ENCODE results near the gene FKBP8. TPM values are rescaled to one million over a fixed set of nuclear protein-coding genes. Genes with fewer than 3 reads are reported as not detected.
"Not testable (repeated sequence)": the region's sequence is repeated elsewhere in the genome, so short reads cannot be mapped to it uniquely, and the experiment has no call there.

FKBP8 gene
- total RNA-seq, 1 experiment from 2014 or later: 231 TPM

- Histone ChIP-seq H3K9me3 (ENCODE audit: insufficient read depth, low read depth) (no peaks in the 10 kb centered on the region), H3K36me3 (ENCODE audit: low read depth) (peaks cover 26% of the 10 kb centered on the region), H3K79me2 (ENCODE audit: low read depth) (peaks cover 17% of the 10 kb centered on the region), H2AFZ (no peak overlapping the region), H3K4me2 (peak overlapping the region; percentile 99; the same call in 1 of the 2 replicates), H3K4me1 (replicated peaks; ENCODE audit: insufficient read depth) (peaks cover 10% of the 10 kb centered on the region; the same call in 1 of the 2 replicates), H4K20me1 (ENCODE audit: insufficient read depth) (no peaks in the 10 kb centered on the region), H3K27ac (no peak overlapping the region), H3K4me3 (no peak overlapping the region; the same call in 1 of the 2 replicates), H3F3A (ENCODE audit: insufficient read depth, low read depth) (peaks cover 6% of the 10 kb centered on the region; the same call in 1 of the 2 replicates), H3K27me3 (ENCODE audit: insufficient read depth, low read depth) (no peaks in the 10 kb centered on the region), H3K9me2 (ENCODE audit: insufficient read depth) (no peaks in the 10 kb centered on the region)
- BruUV-seq (replicated peaks): TSS peak; percentile 10
- CTCF ChIA-PET: no interaction called here
- TF ChIP-seq CTCF (conservative IDR thresholded peaks at IDR 0.05) (no peak), EZH2 (IDR thresholded peaks at IDR 0.05; ENCODE audit: low read depth) (no peak)
- no peak for DNase-seq
- intact Hi-C loops (cut with micrococcal nuclease; ENCODE audit: unreplicated experiment): no loop called here
- POLR2A ChIA-PET (ENCODE audit: unreplicated experiment): no interaction called here
Measured at GRCh38 chr19:18541258-18541991, 1.9 kb downstream of the FKBP8 start.

GRCh38 chr19:18540200-18540599, 3.2 kb downstream of the FKBP8 start:
- H3K4me1 ChIP-seq (replicated peaks; ENCODE audit: insufficient read depth); H3K4me2 ChIP-seq; H3K4me3 ChIP-seq; H3K9me3 ChIP-seq (ENCODE audit: insufficient read depth, low read depth); H3K27me3 ChIP-seq (ENCODE audit: insufficient read depth, low read depth); H2AFZ ChIP-seq; DNase-seq; H3F3A ChIP-seq (ENCODE audit: insufficient read depth, low read depth); CTCF ChIA-PET; H3K9me2 ChIP-seq (ENCODE audit: insufficient read depth); BruUV-seq (replicated peaks); H4K20me1 ChIP-seq (ENCODE audit: insufficient read depth); intact Hi-C loops (cut with micrococcal nuclease; ENCODE audit: unreplicated experiment); POLR2A ChIA-PET (ENCODE audit: unreplicated experiment); H3K27ac ChIP-seq: not testable (repeated sequence)
- H3K79me2 ChIP-seq (ENCODE audit: low read depth): peaks cover 17% of the 10 kb centered on the region
- peaks cover 32% of the 10 kb centered on the region for H3K36me3 ChIP-seq (ENCODE audit: low read depth)

- ChIA-PET POLR2A (ENCODE audit: unreplicated experiment) (no interaction called here), CTCF (interaction anchor here (0.7 kb wide), 1 partner anchor 47 kb away, joined by 4 read pairs; no protein-coding TSS in a partner anchor)
- no TSS peak for BruUV-seq (replicated peaks)
- Histone ChIP-seq H3F3A (ENCODE audit: insufficient read depth, low read depth) (peaks cover 9% of the 10 kb centered on the region; the same call in 1 of the 2 replicates), H3K4me3 (no peak overlapping the region), H2AFZ (no peak overlapping the region), H3K79me2 (ENCODE audit: low read depth) (peaks cover 17% of the 10 kb centered on the region), H3K36me3 (ENCODE audit: low read depth) (peaks cover 32% of the 10 kb centered on the region), H3K9me2 (ENCODE audit: insufficient read depth) (no peaks in the 10 kb centered on the region), H4K20me1 (ENCODE audit: insufficient read depth) (no peaks in the 10 kb centered on the region), H3K9me3 (ENCODE audit: insufficient read depth, low read depth) (no peaks in the 10 kb centered on the region), H3K27ac (no peak overlapping the region), H3K4me2 (no peak overlapping the region), H3K4me1 (replicated peaks; ENCODE audit: insufficient read depth) (peaks cover 10% of the 10 kb centered on the region; the same call in 1 of the 2 replicates), H3K27me3 (ENCODE audit: insufficient read depth, low read depth) (no peaks in the 10 kb centered on the region)
- no peak for TF ChIP-seq EZH2 (IDR thresholded peaks at IDR 0.05; ENCODE audit: low read depth)
- TF ChIP-seq CTCF (conservative IDR thresholded peaks at IDR 0.05): no peak
- no peak for DNase-seq
- intact Hi-C loops (cut with micrococcal nuclease; ENCODE audit: unreplicated experiment): no loop called here
Measured at GRCh38 chr19:18539372-18539771, 4.0 kb downstream of the FKBP8 start.
